SH-SY5Y (cell line): ENCODE data around the gene C9orf78.

Source experiments
- GATA2 ChIP-seq: IDR thresholded peaks from 2 replicates; pipeline ENCODE4 v1.6.1; 2011; ENCODE audit warnings: mild to moderate bottlenecking, low read depth, low read length
- GATA3 ChIP-seq: IDR thresholded peaks from 2 replicates; pipeline ENCODE4 v1.6.1; 2011; ENCODE audit warnings: low read depth, mild to moderate bottlenecking, low read length, moderate library complexity

DNA sequence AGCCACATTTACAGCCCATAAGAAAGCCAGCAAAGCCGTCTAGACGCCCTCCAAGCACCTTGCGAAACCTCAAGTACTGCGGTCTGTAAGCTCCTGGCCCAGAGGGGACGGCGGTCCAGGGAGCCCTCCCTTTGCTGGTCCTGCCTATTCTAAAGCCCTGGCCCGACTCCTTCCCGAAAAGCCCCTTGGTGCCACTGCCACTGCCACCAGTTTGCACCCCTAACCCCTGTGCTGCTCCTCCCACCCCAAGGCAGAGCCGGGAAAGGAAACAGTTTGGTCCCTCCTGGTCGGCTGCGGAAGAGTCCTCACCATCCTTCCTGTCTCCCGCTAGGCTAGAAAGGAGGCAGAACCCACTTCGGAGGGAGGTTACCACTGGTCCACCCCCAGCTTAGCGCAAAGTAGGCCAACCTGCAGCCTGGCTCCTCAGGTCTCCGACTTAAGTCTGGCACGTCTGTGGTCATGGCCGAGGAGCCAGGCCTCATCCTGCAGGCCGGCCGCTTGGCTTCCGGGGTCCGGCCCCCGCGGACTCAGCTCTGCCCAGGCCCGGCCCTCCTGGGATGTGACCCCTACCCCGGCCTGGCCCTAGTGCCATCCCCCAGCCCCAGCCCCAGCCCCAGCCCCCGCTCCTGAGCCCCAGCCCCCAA is 12.1 kb downstream of the C9orf78 start:
- TF ChIP-seq GATA2 (no peak), GATA3 (no peak)
